ENCODE measurements around the gene CTBP2.
A peak's percentile ranks its signal among the peaks of the same experiment; 100 is the strongest.
"Not testable (repeated sequence)": the region's sequence is repeated elsewhere in the genome, so short reads cannot be mapped to it uniquely, and the experiment has no call there.

The CTBP2 gene

GRCh38 chr10:125061557-125062226 is 98.7 kb downstream of the CTBP2 start:
- DNase-seq, result no peak

DNA sequence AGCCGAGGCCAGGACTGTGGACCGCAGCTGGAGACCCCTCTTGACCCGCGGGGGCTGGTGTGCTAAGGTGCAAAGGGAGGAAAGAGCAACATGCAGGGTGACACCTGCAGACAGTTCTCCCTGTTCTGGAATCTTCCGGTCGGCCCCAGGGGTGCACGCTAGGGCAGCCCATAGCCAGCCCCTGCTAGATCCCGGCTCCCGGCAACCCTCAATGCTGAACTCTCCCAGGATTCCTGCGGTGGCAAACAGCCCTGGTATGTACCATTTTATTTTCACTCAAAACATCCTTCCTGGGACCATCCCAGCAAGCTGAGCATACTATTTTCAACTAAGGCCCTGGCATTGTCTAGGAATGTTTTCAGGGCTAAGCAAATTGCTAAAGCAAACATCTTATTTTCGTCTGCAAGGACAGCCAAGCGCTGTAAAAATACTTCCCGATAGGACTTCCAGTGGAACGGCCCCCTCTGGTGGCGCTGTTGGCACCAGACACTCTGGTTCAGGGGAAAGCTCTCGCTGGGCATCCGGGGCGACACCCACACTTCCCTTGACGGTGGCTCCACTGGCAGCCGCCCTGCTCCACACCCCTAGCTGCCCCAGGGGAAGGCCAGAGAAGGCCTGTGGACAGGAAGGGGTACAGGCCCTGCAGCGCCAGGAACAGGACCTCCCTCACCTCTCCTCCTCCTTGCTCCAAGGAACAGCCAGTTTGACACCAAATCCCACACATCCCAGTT is 99.4 kb downstream of the CTBP2 start:
- peak; percentile 50 for DNase-seq

GRCh38 chr10:125060482-125060825 is 99.9 kb downstream of the CTBP2 start:
- DNase-seq, result no peak

- DNase-seq, result no peak
Measured at GRCh38 chr10:125060026-125060425, 100.3 kb downstream of the CTBP2 start.

DNA sequence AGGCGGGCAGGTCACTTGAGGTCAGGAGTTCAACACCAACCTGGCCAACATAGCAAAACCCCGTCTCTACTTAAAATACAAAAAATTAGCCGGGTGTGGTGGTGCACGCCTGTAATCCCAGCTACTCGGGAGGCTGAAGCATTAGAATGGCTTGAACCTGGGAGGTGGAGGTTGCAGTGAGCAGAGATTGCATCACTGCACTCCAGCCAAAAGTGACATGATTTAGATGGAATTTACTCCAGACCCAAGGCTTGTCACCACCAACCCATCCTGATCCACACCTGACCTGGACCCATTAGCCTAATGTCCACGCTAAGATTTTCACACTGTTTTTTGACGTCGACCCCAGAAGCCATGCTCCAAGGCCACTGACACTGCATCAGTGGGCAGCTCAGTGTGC is 101.0 kb downstream of the CTBP2 start:
- not testable (repeated sequence) for DNase-seq

- no peak for DNase-seq
Measured at GRCh38 chr10:125057158-125058001, 103.0 kb downstream of the CTBP2 start.

DNA sequence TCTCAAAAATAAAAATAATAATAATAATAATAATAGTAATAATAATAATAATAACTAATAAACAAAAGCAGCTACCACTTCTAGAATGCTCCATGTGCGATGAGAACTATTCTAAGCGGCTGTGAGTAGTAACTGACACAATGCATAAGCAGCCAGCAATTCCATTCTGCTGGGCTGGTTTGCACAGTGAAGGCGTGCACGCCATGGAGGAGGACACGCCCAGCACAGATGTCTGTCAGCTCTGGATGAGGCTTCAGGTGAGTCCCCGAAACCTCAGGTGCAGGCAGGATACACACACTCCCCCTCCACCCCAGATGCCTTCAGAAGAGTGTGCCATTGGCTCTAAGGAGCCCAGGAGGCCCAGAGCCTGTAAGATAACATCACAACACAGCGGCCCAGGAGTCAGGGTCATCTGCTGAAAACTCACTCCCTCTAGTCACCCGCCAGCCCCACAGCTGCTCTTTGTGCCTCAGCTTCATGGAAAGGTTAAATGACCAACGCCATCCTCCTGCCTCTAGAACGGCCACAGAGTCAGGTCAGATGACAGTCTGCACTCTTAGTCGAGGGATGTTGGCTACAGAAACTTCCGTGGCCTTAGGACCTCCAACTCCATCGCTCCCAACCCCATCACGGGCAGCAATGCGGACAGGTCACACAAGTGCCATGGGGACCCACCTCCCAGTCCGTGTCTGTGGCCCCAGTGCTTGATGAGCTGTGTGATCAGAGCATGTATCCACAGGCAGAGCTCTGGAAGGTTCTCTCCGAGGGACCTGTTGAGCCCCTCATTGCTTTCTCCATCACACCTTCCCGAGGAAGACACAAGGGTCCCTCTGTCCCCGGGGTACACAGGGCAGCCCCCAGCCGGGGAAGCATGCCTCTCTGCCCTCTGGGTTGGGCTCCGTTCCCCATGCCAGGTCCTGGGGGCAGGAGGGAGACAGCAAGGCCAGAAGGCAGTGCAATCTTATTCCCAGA is 103.9 kb downstream of the CTBP2 start:
- no peak for DNase-seq

DNA sequence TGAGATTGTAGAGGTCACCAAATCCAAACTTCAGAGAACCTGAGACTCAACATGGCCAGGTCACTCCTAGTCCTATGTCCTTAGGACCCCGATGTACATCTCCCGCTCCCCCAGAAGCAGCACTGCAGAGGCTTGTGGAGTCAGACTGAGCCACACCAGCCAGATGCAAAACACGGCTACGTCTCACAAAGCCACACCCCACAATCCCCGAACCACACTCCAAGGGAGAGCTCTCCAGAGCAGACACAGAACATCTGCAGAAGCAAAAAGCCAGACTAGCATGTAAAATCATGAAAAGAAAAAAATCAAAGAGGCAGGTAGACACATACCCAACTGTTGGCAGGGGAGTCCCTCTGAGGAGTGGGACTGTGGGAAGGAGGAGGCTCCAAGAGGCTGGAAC is 104.9 kb downstream of the CTBP2 start:
- no peak for DNase-seq

- no peak for DNase-seq
Measured at GRCh38 chr10:125054669-125055268, 105.6 kb downstream of the CTBP2 start.

- no peak for DNase-seq
Measured at GRCh38 chr10:125054216-125054615, 106.1 kb downstream of the CTBP2 start.

- no peak for DNase-seq
Measured at GRCh38 chr10:125052146-125052545, 108.2 kb downstream of the CTBP2 start.

DNA sequence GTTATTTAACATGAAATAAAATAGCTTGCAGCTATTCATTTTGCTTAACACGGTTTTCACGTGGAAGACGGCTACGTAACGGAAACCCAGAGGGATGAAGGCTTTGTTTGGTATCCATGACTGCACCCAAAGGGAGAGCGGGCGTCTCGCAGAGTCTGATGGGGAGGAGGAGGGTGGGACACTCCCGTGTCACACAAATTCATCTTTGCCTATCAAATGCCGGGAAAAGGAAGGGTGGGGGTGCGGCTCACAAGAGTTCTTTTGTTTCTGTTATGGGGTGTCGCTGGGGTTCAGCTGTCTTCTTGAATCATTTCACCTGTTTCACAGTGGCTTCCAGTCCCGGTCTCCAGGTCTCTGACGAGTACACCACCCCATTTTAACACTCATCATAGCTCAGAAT is 110.0 kb downstream of the CTBP2 start:
- no peak for DNase-seq

GRCh38 chr10:125049216-125049881 is 111.0 kb downstream of the CTBP2 start:
- no peak for DNase-seq

- peak; percentile 69 for DNase-seq
Measured at GRCh38 chr10:125048094-125048864, 112.1 kb downstream of the CTBP2 start.

- DNase-seq, result no peak
Measured at GRCh38 chr10:125043841-125044658, 116.3 kb downstream of the CTBP2 start.

DNA sequence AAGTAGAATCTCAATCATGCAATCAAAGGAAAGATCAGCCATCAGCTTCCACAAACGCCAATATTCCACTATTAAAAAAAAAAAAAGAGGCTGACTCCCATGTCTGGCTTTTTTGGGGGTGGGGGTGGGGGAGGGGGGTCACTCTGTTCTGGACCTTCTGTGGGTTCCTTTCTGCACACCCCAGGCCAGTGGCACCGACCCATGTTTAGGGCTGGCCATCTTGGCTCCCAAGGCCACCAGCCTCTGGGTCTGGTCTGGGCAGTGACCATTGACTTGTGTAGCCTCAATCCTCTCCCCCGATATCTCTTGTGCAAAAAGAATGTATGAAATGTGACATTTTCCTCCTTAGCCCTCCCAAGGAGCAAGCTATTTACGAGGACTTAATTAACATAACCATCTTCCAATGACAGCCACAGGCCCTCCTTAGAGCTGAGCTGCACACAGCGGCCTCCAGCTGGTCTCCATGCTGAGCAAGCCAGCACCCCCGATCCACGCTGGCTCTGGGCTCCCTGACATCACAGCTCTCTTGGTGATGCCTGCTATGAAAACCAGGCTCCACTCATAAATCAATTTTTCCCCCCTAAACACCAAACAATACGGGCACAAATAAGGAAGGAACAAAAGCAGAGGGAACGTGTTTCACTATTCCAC is 118.4 kb downstream of the CTBP2 start:
- DNase-seq, result no peak

DNA sequence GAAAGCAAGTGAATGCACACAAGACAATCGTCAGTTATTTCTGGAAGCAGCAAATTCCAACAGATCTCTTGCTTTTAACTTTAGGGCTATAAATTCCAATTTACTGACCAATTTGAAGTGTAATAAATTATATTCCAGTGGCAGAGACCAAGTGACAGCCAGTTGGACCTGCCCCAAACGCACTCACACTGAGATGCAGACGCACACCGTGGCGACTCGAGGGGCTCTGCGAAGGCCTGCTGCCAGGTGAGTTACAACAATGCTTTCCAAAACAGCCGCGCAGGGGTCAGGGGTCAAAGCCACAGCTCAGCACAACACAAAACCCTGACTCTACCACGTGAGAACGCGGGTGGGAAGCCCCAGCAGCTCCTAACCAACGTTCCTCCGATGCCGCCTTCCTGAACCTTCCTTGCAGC is 121.0 kb downstream of the CTBP2 start:
- DNase-seq, result no peak

DNA sequence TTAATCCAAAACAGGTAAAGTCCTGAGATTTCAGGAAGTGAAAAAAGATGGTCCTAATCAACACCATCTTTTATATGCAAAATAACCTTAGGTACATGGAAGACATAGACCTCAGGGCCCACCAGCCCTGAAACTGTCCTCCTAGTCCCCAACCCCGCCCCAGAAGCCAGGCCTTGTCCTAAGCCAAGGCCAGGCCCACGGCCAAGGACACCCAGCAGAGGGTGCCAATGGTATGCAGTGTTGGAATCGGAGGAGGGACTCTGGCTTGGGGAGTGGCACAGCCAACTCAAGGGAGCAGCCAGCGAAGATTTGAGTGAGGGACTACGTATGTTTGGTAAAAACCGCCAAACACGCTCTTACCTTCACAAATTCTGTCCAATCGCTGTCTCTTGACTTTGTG is 121.7 kb downstream of the CTBP2 start:
- DNase-seq, result no peak

GRCh38 chr10:125037145-125037877 is 123.1 kb downstream of the CTBP2 start:
- DNase-seq, result no peak

All from activated CD4-positive, alpha-beta T cell treated with anti-CD3 and anti-CD28 coated beads, Interleukin-10, Interleukin-2, amounts not matched to agents 100 ng/mL and 50 ng/mL, durations not matched to agents 16 hours and 8 hours (primary cell).